Measurements from ENCODE around the gene ITPKC.
"Not testable (repeated sequence)": the region's sequence is repeated elsewhere in the genome, so short reads cannot be mapped to it uniquely, and the experiment has no call there.

The ITPKC gene

DNA sequence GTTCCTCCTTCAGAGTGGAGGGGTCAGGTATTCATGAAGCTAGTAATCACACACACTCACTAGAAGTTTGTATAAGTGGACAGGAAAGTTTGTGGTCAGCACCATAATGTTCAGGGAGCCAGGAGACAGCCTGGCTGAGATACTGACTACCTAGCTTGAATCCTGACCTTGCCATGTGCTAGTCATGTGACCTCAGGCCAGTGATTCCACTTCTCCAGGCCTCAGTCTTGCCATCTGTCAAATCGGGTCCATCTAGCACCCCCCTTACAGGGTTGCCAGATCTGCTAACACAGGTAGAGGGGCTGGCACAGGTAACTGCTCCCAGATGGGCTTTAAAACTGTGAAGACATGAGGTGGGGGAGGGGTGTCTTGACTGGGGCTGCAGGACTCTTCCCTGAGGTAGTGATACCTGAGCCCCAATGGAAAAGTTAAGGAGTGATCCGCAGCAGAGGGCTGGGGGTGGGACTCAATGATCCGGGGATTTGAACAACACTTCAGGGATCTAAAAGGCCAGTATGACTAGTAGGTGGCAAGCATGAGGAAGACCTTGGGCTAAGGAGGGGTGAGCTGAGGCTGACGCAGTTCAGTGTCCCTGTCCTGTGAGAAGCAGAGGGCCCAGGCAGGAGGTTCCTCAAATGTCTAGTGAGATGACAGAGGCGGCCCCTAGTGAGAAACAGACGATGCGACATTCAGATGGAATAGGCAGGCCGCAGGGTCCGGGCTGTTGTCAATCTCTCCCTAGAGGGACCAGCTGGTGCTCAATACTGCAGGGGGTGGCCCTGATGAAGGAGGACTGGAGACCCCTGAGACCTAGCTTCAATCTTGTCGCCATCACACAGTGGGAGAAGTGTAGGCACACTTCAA lies 24.8 kb downstream of the ITPKC start:
- no peak for DNase-seq (ENCODE audit: low read depth)

DNA sequence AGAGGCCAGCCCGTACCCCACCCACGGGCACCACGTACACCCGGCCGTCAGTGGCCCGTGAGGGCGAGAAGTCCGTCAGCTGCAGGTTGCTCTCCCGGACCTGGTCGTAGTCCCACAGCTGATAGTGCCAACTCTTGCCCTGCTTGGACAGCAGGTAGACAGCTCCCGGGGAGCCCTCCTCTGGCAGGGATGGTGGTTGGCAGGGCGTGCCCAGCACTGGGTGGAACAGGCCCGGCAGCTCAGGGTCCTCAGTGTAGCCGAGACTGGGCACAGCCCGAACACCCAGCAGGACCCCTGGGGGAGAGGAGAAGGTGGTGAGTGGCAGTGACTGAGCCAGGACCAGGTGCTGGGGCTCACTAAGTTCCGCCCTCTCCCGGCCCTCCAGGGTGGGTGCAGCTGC lies 25.6 kb downstream of the ITPKC start:
- DNase-seq (ENCODE audit: low read depth): no peak

DNA sequence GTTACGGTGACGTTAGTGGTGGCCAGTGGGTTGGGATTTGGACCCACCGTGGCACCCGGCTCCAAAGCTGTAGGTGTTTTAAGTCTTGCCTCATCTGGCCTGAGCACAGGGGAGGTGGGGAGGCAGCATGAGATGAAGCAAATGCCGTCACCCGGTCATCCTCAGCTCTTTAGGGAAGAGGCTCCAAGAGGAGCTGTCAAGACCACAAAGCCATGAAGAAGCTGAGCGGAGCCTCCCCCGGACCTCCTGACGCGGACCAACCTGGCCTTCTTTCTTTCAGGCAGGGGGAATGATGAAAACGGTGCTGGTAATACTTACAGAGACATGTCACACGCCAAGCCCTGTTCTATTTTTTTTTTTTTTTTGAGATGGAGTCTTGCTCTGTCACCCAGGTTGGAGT lies 26.0 kb downstream of the ITPKC start:
- DNase-seq (ENCODE audit: low read depth): no peak

DNA sequence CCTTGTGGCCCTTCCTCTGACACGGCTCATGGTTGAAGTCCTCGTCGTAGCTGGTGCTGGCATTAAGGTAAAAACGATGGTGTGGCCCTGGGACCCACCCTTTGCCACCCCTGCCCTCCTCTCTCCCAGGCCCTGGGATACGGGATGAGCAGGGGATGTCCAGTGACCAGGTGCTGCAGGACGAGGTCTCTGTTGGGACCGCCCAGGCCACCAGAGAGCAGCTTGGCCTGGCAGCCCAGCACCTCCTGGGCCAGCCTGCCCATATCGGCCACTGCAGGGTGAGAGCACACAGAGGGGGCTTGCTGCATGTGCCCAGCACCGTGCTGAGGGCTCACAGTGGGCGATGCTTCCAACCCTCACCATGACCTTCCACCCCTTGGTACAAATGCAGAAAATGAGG lies 27.0 kb downstream of the ITPKC start:
- DNase-seq (ENCODE audit: low read depth): no peak

DNA sequence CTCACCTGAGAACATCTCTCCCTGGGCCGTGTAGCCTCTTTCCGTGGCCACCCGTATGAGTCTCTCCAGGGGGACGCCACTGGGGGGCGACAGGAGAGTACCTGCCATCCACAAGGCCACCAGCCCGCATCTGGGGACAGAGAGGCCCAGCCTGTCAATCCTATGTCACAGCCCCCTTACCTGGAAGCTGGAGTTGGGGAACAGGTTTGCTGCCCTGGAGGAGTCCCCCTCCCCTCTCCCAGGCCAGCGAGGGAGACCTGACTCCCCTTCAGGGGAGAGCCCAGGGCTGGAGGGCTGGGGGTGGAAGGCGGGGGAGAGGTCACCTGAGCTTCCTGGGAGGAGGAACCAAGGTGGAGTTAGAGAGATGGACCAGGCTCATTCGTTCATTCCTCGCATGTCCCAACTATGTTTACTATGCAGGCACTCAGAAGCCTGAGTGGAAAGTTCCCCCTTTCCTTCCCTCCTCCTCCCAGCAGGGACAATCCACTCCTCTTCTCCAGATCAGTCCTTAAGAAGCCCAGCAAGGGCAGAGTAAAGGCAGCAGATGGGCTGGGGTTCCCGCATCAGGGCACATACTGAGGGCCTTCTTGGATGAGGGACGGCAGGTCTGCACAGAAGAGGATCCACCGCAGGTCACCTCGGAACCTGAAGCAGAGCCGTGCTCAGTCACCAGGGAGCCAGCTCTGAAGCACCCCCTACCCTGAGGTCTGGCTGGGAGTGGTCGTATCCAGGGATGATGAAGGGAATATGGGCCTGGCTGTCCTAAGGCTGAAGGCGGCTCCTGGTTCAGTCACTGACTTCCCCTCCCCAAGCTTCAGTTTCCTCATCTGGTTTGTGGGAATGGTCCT lies 27.9 kb downstream of the ITPKC start:
- no peak for DNase-seq (ENCODE audit: low read depth)

DNA sequence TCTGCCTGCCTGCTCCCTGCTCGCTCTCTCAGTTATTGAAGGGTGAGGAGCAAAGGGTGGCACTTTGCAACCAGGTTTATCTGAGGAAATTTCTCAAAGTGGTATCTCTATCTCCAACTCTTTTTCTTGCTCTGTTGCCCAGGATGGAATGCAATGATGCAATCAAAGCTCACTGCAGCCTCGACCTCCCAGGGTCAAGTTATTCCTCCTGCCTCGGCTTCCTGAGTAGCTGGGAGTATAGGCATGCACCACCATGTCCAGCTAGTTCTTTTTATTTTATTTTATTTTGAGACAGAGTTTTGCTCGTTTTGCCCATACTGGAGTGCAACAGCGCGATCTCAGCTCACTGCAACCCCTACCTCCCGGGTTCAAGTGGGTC lies 28.5 kb downstream of the ITPKC start:
- peak; percentile 44 for DNase-seq (ENCODE audit: low read depth)

DNA sequence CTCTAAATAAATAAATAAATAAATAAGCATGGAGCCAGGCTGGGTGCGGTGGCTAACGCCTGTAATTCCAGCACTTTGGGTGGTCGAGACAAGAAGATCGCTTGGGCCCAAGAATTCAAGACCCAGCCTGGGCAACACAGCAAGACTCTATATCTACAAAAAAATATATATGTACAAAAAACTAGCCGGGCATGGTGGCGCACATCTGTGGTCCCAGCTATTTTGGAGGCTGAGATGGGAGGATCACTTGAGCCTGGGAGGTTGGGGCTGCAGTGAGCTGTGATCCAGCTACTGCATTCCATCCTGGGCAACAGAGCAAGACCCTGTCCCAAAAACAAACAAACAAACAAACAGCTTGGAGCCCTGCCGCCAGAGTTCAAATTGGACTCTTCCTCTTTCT lies 30.6 kb downstream of the ITPKC start:
- no peak for DNase-seq (ENCODE audit: low read depth)

DNA sequence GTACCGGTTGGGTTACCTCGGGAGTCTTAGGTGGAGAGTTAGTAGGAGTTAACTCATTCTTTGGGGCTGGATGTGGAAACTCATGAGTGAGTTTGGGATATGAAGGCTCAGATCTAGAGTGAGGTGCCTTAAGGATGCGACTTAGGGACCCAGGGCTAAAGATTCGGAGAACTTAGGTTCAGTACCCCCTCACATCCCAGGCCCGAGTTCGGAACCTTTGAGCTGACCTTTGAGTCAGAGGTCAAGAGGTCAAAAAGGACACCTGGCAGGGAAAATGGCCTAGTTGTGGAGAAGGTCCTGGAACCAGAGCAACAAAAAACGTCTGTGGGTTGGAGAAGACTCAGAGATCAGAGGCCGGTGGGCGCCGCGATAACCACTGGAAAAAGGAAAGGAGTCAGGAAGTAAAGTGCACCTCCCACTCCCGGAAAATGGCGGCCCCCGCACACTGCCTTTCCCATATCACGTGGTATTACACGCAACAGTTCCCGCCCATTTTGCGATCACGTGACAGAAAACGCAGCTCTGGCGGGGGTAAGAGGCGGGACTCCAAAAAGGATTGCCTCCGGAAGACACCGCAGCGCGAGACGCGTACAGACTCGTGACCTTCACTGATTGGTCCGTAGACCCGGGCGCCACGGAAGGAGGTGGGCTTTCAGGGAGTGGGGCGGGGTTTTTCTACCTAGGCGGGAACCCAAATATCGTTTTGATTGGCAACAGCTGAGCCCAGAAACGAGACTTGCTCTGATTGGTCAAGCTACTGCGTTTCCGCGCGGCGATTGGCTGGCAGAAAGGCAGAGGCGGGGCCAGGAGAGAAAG lies 33.4 kb downstream of the ITPKC start, which contains the start of gene ACTMAP:
Gene ACTMAP, minus strand, starts transcription at position 420 of the 816 bp plus-strand sequence. CDS start 674 bp downstream, outside the sequence.
- peak; percentile 100 for DNase-seq (ENCODE audit: low read depth)

DNA sequence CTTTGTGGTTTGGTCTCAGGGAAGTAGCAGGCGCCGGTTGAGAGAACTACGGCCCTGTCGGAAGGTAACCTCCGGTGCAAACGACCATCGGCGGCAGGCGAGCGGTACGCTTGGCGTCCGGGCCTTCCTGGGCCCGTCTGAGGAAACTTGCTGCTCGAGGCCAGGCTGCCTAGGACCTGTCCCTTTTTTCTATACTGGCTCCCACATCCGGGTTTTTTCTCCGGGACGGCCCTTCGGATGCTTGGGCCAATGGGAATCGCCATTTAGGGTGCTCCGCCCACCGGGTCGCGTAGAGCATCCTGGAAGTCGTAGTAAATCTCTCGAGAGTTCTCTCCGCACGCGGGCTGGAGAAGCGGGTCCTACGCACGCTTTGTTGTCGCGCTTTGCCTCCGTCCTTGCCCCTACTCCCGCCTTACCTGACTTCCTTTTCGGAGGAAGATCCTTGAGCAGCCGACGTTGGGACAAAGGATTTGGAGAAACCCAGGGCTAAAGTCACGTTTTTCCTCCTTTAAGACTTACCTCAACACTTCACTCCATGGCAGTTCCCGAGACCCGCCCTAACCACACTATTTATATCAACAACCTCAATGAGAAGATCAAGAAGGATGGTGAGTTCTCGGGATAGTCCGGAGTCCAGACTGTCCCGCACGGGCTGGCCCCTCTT lies 34.1 kb downstream of the ITPKC start, which contains the start of gene SNRPA:
Gene SNRPA, plus strand, starts transcription at position 330 of the 664 bp plus-strand sequence. Its CDS starts 206 bp downstream, at position 536.
- DNase-seq (ENCODE audit: low read depth): peak; percentile 95

DNA sequence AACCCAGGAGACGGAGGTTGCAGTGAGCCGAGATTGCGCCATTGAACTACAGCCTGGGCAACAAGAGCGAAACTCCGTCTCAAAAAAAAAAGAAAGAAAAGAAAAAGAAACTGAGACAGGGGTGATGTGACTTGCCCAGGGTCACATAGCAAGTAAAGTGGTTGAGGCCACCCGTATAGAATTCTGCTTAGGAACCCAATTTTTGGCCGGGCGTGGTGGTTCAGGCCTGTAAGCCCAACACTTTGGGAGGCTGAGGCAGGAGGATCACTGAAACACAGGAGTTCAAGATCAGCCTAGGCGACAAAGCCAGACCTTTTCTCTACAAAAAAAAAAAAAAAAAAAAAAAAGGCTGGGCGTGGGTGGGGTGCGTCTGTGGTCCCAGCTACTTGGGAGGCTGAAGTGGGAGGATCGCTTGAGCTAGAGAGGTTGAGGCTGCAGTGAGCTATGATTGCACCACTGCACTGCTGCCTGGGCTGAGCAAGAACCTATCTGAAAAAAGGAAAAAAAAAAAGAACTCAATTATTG lies 35.4 kb downstream of the ITPKC start:
- DNase-seq (ENCODE audit: low read depth): no peak

DNA sequence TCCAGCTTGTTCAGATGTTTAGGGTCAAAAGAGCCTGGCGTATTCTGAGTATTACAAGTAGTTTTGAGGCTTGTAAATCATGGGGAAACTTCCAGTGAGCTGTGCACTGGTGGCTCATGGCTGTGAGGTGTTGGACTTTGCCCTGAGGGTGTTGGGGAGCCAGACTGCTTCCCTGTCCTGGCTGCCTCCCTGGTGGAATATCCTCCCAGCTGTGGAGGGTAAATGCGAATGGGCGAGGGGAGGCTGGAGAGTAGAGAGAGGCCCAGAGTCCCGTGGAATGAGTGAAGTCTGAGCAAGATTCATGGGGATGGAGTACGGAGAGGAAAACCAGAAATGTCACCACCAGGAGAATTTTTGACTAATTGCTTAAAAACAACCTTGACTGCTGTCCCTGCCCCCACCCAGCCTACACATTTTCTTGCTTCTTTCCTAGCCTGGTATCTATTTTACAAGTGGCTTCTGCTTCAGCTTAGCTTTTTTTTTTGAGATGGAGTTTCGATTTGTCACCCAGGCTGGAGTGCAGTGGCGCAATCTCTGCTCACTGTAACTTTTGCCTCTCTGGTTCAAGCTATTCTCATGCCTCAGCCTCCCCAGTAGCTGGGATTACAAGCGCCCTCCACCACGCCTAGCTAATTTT lies 37.8 kb downstream of the ITPKC start:
- DNase-seq (ENCODE audit: low read depth): no peak

DNA sequence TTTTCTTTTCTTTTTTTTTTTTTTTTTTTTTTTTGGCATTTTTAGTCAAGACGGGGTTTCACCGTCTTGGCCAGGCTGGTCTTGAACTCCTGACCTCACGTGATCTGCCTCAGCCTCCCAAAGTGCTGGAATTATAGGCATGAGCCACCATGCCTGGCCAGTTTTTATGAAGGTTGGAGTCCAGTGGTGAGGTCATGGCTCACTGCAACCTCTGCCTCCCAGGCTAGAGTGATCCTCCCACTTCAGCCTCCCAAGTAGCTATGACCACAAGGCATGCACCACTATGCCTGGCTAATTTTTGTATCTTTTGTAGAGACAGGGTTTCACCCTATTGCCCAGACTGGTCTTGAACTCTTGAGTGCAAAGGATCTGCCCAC lies 38.3 kb downstream of the ITPKC start:
- no peak for DNase-seq (ENCODE audit: low read depth)

DNA sequence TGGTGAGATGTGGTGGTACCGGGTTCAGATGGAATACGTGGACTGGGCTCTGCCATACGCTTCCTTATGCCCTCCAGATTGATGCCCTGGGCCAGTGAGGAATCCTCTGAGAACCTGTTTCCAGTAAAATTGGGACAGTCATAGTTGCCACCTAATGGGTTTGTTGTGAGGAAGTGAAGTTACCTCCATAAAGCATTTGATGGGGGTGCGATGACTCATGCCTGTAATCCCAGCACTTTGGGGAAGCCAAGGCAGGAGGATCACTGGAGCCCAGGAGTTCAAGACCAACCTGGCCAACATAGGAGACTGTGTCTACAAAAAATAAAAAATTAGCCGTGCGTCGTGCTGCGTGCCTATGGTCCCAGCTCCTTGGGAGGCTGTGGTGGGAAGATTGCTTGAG lies 38.9 kb downstream of the ITPKC start:
- no peak for DNase-seq (ENCODE audit: low read depth)

DNA sequence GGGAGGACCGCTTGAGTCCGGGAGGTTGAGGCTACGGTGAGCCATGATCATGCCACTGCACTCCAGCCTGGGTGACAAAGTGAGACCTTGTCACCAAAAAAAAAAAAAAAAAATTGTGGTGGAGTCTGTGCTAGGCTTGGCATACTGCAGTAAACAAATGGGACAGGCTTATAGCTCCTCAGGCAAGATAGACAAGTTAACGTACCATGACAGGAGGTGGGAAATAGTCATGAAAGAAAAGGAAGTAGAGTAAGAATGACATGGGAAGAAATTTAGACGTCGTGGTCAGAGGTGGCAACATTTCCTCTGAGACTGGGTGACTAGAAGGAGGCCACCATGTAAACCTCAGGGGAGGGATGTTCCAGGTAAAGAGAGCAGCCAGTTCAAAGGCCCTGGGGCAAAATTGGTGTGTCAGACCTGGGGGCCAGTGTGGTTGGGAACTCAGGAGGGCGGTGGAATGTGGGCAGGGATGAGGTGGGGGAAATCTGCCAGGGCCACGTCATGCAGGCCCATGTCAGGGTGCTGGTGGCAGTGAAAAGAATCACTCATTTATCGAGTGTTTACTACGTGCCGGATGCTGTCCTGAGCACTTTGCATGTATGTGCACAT lies 39.7 kb downstream of the ITPKC start:
- DNase-seq (ENCODE audit: low read depth): no peak

DNA sequence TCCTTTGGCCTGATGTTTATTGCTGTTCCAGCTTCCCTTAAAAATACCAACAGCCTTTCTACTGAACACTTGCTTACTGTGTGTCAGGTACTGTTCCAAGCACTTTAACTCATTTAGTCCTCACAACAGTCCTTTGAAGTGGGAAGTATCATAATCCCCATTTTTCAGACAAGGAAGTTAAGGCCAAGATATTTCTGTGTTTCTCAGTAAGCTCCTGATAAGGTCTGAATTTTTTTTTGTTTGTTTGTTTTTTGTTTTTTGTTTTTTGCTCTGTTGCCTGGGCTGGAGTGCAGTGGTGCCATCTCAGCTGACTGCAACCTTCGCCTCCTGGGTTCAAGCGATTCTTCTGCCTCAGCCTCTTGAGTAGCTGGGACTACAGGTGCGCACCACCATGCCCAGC lies 41.6 kb downstream of the ITPKC start:
- no peak for DNase-seq (ENCODE audit: low read depth)

DNA sequence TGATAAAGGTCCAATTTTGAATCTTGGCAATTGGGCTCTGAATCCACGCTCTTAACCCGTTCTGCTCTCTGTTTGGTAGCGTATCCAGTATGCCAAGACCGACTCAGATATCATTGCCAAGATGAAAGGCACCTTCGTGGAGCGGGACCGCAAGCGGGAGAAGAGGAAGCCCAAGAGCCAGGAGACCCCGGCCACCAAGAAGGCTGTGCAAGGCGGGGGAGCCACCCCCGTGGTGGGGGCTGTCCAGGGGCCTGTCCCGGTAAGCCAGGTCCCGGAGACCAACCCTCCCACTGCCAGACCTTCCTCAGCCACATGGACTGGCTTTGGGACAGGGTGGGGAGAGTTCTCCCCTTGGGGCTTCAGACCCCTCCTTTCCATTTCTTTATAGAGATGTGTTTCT lies 42.4 kb downstream of the ITPKC start:
- DNase-seq (ENCODE audit: low read depth): no peak

DNA sequence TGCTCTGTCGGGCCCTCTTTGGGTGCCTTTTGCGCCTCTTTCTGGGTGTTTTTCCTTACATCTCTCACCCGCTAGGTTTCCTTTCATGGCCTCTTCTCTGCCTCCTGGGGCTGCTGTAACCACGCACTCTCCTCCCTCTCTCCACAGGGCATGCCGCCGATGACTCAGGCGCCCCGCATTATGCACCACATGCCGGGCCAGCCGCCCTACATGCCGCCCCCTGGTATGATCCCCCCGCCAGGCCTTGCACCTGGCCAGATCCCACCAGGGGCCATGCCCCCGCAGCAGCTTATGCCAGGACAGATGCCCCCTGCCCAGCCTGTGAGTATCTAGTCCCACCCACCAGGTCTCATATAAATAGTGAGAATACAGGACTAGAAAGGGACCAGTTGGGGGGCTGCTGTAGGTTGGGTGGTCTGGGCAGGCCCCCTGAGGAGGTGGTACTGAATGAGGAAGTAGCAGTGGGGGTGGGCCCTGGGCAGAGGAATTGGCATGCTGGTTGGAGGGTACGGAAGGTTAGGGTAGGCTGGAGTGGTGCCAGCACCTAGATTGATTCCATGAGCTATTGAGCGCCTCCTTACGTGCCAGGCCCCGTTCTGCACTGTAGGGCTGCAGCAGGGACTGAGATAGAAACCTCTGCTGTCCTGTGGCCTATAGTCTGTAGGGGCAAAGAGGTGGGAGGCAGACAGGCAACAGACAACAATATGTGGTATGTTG lies 46.0 kb downstream of the ITPKC start:
- no peak for DNase-seq (ENCODE audit: low read depth)

DNA sequence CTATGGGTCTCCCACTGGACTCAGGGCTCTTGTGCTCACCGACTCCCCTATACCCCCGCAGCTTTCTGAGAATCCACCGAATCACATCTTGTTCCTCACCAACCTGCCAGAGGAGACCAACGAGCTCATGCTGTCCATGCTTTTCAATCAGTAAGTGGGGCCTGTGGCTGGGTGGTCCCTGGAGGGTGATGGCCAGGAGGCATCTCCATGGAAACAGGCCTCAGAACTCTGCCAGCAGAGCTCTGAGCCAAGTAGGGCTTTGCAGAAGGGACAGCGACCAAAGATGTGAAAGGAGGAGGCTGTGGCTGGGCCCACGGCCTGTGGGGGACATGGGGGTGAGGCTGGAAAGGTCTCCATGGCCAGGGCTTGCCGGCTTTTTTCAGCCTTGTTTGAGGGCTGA lies 46.6 kb downstream of the ITPKC start:
- no peak for DNase-seq (ENCODE audit: low read depth)

DNA sequence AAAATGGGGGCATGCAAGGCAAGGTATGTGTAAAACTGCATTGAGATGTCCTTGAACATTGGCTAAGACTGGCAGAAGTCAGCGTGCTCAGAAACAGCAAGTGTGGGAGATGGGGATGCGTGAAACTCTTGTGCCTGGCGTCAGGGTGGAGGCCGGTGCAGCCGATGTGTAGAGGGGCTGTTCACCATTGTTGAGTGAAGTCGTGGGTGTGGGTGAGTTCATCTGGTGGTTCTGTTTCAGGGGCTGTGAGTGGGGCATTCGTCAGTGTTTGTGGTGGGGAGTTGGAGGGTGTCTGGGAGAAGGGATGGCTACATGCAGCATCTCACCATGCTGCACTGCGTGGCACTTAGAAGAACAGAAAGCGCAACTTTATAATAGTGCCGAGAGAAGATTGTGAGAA lies 47.1 kb downstream of the ITPKC start:
- DNase-seq (ENCODE audit: low read depth): no peak

DNA sequence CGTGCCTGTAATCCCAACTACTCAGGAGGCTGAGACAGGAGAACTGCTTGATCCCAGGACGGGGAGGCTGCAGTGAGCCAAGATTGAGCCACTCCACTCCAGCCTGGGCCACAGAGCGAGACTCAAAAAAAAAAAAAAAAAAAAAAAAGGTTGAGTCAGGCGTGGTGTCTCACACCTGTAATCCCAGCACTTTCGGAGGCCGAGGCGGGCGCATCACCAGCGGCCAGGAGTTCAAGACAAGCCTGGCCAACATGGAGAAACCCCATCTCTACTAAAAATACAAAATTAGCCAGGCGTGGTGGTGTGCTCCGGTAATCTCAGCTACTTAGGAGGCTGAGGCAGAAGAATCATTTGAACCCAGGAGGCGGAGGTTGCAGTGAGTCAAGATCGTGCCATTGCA lies 49.5 kb downstream of the ITPKC start:
- not testable (repeated sequence) for DNase-seq (ENCODE audit: low read depth)

Measured in fibroblast of the conjunctiva (primary cell).